HG03378 (cell line): ENCODE measurements around the gene CTXN2.
A peak's percentile ranks its signal among the peaks of the same experiment; 100 is the strongest.

Experiments used
- ATAC-seq: cut with Tn5 transposase; IDR thresholded peaks from one replicate; pipeline ENCODE4 v1.9.1; 2021; ENCODE audit warnings: mild to moderate bottlenecking, moderate library complexity; ENCODE audit not compliant: unreplicated experiment

Gene CTXN2

DNA sequence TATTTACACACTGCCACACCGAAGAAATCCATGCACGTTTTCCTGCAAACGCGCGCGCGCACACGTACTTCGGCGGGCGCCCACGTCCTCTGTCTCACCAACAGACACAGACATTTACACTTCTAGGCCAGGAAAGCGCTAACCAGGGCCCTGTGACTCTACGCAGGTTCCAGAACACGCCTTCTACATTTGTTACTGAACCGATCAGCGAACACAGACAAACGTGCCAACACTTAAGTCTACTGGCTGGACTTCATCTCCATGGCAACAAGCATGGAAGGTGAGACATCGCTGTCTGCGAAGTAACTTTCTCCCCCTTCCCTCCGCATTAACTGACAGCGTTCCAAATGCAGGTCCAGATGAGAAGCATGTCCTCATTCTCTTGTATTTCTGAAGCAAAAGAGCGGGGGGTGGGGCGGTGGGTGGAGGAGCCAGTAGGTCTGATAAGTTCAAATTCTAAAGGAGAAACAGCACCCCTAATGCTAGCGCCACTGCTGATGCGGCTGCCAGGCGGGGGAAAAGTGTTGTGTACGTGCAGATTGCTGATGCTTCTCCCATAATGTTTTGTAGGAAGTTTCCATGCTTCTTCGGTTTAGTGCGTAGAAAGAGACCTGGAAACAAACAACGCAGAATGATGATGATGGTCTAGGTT, at the start of gene CTXN2:
Gene CTXN2 (plus strand): TSS at position 92 of the 652 bp plus-strand sequence. CDS start 9,636 bp downstream, outside the sequence.
- ATAC-seq: no peak

DNA sequence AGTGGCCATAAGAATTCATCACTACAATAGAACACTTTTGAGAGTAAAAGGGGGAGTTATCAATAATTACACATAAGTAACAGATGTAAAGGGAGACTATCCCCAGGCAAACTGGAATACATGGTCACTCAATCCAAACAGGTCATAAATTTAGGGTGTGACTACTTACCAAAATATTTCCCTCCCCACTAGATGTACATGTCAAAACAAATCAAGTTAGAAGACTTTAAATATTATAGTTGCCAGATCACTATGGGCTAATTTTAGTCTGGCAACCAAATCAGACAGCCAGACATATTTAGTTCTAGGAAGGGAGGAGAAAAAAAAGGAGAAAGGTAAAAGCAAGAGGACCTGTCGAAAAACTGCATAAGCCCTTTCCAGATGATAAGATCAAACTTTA, 47.6 kb upstream of the CTXN2 start:
- ATAC-seq: no peak

DNA sequence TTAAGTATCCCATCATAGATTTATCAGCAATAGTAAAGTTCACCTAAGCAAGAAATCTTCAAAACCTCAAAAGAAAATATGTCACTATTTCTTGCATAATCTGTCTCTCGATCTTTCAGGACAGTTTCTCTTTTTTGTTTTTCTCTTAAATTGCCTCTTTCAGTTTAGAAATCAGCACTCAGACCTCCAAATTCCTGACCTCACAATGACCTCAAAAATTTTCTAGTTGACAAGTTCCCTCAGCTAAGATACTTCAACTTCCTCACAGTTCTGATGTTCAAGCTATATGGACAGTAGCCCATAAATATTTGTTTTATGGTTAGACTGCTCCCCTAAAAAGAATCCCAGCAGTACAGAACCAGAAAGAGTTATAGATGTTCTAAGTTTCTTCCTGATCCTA, 46.6 kb upstream of the CTXN2 start:
- ATAC-seq: peak; percentile 80

DNA sequence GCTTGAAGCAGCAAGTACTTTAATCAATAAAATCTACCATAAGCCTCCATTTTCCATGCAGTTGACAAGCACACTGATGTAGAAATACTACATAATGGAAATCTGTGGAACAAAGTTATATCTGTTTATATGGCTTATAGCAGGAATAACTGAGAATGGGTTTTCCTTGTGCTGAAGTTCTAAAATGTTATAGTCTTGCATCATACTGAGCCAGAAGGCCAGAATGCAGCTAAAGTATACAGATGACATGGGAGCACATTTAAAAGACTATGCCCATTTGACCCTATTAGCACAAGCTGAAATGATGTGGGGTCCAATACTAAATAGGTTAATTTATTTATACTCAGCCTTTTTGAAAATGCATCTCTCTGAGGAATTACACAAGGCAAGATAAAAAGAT, 45.5 kb upstream of the CTXN2 start:
- no peak for ATAC-seq

DNA sequence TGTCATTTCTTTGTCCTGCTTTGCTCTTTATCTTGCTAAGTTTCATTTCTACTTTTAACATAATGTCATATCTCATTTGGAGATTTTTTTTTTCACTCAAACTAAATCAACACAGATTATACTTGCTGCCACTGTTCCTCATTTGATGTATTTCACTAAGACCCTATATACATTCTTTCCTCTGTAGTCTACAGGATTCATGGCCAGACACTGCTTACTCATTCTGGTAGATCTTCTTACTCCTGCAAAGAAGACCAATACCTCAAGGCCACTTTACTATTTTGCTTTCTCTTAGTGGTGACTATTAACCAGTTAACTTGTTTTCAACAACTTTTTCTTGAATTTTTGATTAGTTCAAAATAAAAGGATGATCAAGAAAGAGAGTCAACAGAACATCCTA, 44.1 kb upstream of the CTXN2 start:
- ATAC-seq: no peak

DNA sequence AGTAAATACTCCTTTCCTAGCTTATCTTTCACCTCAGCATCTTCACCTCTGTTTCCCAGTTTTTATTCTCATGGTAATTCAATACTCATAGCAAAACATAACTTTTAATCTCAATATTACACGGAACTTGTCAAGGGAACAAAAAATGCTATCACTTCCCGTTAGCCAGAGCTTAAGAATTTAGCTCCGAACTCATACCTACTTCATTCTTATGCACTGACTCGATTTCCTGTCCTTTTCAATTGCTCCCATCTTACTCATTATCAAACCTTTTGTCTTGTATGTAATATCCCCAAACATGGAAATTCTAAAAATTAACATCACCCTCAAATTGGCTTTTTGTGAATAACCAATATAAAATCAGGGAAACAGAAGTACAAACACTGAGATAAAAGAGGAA, 41.6 kb upstream of the CTXN2 start:
- no peak for ATAC-seq

DNA sequence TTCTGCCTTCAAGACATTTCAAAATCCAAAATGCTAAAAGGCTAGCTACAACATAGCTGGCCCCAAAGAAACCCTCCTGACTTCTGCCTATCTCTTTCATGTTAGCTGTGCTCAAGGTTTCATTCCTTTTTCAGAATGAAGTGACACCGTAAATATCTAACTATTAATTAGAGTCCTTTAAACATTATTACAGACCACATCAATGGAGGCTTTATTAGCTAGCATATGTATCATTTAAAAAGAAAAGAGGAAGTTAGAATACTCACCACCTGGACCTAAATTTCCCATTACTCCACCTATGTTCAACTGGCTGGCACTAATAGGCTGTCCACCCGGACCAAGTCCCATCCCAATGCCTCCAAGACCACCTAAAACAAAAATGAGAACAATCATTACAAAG, 37.9 kb upstream of the CTXN2 start:
- no peak for ATAC-seq

DNA sequence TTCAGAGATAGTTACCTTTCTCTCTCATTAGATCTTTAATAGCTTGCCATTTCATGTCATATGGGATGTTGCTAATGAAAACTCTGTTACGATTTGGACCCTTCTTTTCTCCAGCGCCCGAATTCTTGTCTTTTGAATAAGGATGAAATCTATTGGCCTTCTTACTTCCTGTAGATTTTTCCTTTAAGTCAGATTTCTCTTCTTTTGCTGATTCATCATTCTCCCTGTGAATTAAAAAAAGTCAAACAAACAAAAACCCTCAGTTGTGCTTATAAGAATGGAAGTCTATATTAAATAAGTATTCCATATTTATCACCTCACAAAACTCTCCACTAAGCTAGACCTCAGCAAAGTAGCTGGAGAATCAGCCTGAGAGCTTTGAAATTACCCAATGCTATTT, 22.8 kb upstream of the CTXN2 start:
- ATAC-seq: no peak

DNA sequence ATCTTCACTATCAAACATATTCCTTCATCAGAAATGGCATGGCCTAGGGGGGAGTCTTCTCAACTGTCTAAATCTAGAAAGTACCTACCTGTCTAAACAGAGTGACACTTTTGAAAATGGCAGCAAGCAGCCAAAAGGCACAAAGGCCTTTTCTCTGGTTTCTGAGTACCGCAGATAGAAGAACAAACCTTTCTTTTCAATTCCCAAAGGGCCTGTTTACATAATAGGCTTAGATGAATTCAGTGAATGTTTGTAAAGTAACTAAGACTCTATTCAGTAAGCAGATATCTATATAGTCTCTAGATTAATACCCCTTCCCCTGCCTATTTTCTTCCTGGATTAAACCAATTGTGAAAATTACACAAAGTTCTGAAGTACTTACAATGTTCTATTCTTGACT, 20.5 kb upstream of the CTXN2 start:
- ATAC-seq: no peak

DNA sequence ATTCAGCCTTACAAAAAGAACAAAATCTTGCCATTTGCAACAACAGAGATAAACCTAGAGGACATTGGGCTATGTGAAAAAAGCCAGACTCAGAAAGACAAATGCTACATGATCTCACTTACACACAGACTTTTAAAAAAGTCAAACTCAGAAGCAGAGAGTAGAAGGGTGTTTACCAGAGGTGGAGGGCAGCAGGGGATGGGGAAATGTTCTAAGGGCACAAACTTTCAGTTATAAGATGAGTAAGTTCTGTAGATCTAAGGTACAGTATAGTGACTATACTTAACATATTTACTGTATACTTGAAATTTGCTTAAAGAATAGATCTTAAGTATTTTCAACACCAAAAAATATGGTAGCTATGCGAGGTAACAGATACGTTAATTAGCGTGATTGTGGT, 16.3 kb upstream of the CTXN2 start:
- peak; percentile 40 for ATAC-seq

DNA sequence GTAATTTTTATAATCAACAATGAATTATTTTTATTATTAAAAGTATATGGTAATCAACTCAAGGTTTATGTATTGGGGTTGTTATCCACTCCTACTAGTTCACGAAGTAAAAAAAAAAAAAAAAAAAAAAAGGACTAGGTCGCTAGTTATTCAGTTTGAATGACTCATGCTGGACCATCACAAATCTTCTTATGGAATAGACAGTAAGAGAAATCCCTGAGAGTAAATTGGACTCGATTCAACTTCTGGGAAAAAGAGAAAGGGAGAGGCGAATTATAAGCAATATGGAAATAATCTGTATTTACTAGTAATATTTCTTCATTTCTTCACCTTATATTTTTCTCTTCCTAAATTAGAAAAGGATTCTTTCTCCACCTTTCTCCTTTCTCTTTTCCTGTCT, 15.4 kb upstream of the CTXN2 start:
- ATAC-seq: no peak

DNA sequence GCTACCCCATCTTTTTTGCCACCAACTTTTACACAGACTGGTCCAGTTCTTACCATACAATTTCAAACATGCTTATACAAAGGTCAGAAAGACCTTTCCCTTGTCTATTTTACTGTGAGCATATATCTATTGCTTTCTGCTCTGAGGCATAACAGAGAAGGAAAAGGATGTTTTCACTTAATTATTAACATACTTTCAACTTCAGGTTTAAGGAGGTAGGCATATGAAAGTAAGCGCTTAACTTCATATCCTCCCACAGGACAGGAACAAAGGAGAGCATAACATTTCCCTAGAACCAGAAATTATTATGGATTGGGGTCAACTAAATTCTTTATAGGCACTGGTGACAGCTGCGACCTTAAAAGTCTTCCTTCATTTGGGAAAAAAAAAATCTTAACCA, 14.5 kb upstream of the CTXN2 start:
- peak; percentile 34 for ATAC-seq

DNA sequence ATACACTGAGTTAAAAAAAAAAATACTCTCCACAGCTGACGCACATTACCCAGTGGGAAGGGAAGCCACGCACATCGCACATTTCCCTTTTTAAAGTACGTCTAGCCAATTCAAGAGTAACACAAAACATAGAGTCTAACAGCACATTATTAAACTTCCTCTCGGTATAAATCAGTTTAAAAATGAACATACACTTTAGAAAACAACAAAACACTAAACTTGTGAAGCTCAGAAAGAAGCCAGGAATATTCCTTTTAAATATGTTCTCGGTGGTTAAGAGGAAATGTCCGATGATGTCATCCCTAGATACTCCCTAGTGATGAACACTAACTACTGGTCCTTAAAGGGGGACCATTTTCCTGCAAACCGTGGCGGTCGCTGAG, 14.1 kb upstream of the CTXN2 start:
- peak; percentile 70 for ATAC-seq

DNA sequence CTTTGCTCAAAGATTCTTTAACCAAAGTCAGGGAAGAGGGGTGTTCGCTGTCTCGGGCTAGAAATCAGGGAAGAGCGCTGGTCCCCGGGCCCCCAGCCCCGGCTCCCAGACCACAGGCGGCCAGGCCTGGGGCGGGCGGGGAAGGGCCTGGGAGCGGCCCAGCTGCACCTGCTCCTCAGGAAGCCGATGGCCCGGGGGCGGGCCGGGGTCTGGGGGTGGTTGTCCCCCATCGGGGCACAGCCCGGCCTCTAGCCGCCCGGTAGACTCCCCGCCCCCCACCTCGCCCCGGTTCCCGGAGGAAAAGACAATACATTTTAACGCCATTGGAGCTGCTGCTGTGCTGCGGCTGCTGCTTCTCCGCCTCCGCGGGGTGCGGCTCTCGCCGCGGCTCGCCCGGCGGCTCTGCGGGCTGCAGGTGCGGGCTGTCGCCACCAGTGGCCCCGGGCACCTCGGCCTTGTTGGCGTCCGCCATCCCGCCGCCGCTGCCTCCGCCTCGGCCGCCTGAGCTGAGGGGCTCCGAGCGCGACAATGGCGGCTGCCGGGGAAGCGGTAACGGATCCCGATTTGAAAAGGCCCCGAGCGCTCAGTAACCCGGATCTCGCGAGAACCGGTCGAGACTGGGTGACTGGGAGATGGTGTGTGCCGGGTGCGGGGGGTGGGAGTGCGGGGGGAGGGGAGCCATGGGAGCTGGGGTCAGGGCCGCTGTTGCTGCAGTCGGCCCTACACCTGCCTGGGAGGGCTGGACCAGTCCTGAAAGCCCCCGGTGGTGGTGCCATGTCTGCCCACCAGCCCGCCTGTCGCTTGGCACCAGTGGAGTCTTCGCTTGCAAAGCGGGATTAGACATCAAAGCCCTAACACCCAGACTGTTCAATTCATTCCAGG, 13.5 kb upstream of the CTXN2 start, which contains the start of gene MYEF2:
Gene MYEF2 (minus strand): TSS at position 530 of the 882 bp plus-strand sequence. CDS start 58 bp downstream, at position 472.
- peak; percentile 53 for ATAC-seq

DNA sequence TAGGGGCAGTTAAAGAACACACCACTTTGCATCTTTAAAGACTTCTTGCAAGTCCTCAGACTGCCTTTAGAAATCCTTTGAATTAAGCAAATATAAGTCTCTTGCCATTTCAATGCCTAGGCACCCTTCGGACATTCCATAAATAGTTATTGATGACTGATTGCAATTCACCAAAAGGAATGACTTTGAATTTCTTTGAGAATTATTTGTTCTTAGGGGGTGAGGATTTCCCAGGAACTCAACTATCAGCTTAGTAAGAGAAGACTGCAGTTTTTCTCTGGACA, 12.9 kb upstream of the CTXN2 start:
- ATAC-seq: no peak

DNA sequence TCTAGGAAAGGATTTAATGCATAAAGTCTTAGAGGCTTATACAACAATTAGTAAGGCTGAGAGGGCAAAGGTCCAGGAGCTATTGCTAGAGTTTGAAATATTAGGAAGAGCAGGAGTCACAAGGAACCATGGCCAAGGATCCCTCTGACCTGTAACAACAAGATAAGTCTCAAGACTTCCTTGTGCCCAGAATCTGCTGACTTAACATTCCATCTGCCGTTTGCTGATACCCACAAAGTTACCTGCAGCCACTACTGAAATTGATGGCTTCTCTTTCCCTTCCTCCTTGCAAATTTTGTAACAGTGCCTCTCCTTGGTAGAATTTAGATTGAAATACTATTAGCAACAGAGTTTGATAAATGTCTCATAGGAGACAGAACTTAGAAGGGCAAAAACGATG, 8.7 kb upstream of the CTXN2 start:
- no peak for ATAC-seq

DNA sequence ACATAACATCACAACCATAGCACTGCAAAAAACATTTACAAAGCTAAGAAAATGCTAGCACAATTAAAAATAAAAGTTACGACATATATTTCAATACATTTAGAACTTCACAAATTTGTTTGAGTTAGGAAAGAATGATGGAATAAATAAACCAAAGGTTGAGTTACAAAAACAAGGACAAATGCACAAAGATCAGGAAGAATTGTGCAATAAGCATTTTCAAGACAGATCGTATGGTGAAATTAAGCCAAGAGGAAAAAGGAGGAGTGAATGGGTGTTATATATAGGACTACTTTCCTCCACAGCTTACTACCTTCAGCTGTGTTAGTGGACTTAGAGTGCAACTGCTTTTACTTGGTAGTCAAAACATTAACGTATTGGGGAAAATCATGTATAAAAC, 5.9 kb upstream of the CTXN2 start:
- ATAC-seq: no peak

DNA sequence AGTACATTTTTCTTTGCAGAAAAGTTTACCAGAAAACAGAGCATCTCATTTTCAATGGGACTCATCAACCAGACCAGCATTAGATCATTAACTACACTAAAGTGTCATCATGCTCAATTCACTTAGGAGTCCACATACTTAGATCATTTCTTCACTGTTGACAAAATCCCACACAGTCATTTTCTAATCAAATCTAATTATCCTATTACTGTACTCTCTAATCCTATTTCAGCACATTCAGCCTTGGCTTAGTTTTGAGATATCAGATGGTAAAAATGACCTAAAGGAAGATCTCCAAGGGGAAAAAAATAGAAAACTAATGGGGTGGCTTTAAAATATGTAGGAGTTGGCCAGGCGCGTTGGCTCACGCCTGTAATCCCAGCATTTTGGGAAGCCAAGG, 5.2 kb upstream of the CTXN2 start:
- ATAC-seq: no peak

DNA sequence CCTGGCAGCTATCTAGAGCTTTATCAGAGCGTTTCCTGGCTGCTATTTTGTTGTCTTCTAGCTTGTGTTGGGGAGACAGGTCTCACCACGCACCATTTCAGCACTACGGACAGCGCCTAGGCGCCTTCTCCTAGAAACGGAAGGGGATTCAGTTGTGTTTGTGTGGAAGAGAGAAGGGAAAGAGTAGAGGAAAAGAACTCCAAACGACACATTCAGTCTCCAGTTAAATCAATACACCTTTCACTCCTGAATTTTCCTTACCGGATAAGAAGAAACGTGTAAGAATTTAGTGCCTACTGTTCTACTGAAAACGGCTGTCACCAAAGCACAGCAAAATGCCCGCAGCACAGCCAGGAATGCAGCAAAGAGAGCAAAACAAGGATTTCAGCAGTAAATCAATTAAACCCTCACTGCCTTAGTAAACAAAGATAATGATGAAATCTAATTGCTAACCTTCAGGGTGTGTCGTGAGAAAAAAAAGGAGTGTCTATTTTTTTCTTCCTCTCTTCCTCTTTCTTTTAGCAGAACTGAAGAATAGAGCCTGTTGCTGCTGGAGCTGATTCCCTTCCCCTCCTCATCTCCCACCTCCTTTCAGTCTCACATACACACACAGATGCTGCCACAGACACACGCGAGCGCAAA, 412 bp upstream of the CTXN2 start:
- no peak for ATAC-seq

DNA sequence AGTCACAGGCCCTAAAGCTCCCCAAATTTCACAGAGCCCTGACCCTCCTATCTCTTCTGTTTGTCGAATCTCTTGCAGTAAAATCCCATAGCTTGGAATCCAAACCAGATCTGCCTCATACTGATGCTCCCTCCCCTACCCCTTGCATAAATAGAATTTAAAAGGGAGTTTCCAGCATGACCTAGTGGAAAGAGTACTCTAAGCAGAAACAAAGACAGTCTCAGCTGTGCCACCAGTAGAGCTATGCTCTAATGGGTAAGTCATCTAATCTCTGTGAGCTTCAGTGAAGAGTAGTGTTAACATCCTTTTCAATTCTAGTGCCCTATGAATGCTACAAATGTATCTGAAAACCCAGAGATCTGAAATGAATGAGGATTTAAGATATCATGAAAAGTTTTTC, 10.6 kb downstream of the CTXN2 start:
- ATAC-seq: no peak

DNA sequence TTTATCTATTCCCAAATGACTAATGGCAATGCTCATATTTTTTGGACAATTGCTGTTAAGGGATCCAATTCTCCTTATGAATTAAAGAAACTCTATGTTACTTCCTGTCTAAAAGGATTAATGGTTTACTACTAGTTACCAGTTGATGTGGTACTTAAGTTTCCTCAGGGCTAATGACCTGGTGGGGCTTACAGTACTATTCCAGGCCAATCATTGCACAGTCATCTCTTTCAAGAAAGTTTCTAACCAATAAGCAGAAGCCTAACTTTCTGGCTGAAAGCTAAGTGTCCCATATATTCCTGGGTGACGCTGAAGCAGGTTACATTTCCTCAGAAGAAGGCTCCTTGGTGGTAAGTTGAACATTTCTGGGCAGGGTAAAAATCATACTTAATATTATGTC, 14.5 kb downstream of the CTXN2 start, which contains the start of gene SLC12A1:
Gene SLC12A1 (plus strand): TSS at position 322 of the 400 bp plus-strand sequence. CDS start 1,418 bp downstream, outside the sequence.
- no peak for ATAC-seq

DNA sequence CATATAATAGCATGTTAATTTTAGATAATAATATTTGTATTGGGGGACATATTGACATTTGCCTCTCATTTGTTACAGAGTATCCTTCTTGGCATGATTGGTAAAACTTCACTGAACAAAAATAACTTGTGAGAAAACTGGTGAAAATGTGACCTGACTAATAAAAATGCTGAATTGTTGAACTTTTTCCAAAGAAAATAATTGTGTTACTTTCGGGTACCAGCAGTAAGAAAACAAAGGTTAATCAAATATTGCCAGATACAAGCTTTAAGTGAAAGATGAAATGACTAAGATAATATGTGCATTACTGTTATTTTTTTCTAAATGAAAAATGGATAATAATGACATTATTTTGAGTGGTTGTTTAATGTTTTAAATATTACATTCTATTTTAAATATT, 29.8 kb downstream of the CTXN2 start:
- no peak for ATAC-seq
